Measurements from ENCODE around the gene MIDN.

MIDN gene

GRCh38 chr19:1283207-1283916, 35.0 kb downstream of the MIDN start:
- DNase-seq = no peak

- DNase-seq = no peak
Measured at GRCh38 chr19:1283917-1284292, 35.5 kb downstream of the MIDN start.

GRCh38 chr19:1284293-1284978, 36.1 kb downstream of the MIDN start:
- DNase-seq = no peak

- DNase-seq = no peak
Measured at GRCh38 chr19:1284979-1285736, 36.8 kb downstream of the MIDN start.

- no peak for DNase-seq
Measured at GRCh38 chr19:1285737-1286360, 37.5 kb downstream of the MIDN start, which contains the start of gene EFNA2. TSS of gene EFNA2 (plus strand) at chr19:1285873. CDS start at chr19:1286169, 296 bp downstream.

GRCh38 chr19:1286487-1287353, 38.3 kb downstream of the MIDN start:
- no peak for DNase-seq

- DNase-seq = no peak
Measured at GRCh38 chr19:1287354-1288225, 39.2 kb downstream of the MIDN start.

- DNase-seq = no peak
Measured at GRCh38 chr19:1288226-1288612, 39.8 kb downstream of the MIDN start.

- no peak for DNase-seq
Measured at GRCh38 chr19:1288833-1289685, 40.7 kb downstream of the MIDN start.

- no peak for DNase-seq
Measured at GRCh38 chr19:1289686-1290025, 41.3 kb downstream of the MIDN start.

- no peak for DNase-seq
Measured at GRCh38 chr19:1290196-1290702, 41.9 kb downstream of the MIDN start.

- DNase-seq = no peak
Measured at GRCh38 chr19:1290703-1291651, 42.6 kb downstream of the MIDN start.

- DNase-seq = no peak
Measured at GRCh38 chr19:1291761-1292418, 43.5 kb downstream of the MIDN start.

- no peak for DNase-seq
Measured at GRCh38 chr19:1292419-1293151, 44.2 kb downstream of the MIDN start.

GRCh38 chr19:1293782-1294604, 45.6 kb downstream of the MIDN start:
- no peak for DNase-seq

- no peak for DNase-seq
Measured at GRCh38 chr19:1294688-1295087, 46.3 kb downstream of the MIDN start.
